RPMI7951 (cell line): ENCODE data around the gene SLC41A3. TPM values are rescaled to one million over a fixed set of nuclear protein-coding genes. Genes with fewer than 3 reads are reported as not detected.
A peak's percentile ranks its signal among the peaks of the same experiment; 100 is the strongest.

ENCODE experiments used
- DNase-seq: peaks from one replicate; pipeline ENCODE4 v3.0.0-alpha.2; 2012; ENCODE audit warnings: low read depth
- total RNA-seq: library from RNA; depleted of rRNA; stranded (reverse); fragments of >200 nt; shearing (Covaris generic); gene quantifications from 2 replicates; pipeline ENCODE4 v1.2.3, GENCODE V29; 2014; rRNA removed

Gene SLC41A3
- total RNA-seq: 32.7 and 33.6 TPM in 2 replicates

DNA sequence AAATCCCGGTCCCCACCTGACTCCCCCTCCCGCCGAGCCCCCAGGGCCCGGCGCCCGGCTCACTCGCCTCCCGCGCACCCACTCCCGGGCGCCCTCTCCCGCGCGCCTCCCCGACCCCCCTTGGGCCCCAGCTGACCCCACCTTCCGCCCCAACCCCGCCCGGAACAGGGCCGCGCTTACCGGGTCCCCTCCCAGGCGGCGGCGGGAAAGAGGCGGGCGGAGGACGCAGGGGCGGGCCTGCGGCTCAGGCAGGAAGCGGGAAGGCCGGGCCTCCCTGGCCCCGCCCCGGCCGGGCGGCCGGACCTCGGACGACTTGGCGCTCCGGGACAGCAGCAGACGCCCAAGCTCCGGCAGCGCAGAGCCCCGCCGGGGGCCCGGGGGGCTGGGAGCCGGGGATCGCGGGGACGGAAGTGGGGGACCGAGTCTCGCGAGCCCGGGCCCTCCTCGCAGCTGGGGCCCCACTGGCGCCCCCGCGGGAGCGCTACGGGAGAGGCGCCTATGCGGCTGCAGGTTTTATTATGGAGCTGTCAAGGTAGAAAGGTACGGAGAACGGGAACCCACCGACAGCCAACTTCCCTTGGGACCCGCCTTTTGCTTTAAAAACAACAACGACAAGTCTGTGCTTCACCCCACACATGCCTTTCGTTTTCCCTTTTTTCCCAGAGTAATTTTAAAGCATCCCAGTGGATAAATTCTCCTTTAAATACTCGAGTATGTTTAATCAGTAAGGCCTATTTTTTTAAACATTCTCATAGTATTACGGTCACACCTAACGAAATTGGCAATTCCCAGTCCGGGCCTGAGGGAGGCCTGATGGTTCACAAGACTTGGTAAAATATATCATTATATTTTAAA lies at the start of gene SLC41A3:
SLC41A3 (minus strand) TSS at position 212 of the 855 bp plus-strand sequence. CDS start 15,905 bp downstream, outside the sequence.
- DNase-seq: peak; percentile 81

DNA sequence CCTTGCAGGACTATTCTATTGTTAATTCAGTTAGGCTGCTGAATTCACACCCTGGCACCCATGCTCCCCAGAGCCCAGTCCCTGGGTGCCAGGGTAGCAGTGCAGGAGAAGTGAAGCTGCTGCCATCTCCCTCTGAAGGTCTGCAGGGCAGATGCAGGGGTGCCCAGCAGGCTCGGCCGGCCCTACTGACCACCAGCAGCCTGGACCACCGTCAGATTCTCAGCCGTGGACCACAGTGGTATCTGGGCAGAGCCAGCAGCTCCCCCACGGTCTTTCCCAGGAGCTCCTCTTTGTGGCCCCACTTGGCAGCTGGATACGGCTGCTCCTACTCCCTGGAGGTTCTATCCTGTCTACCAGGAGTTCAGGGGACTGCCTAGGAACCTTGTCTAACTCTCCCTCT lies 49.7 kb upstream of the SLC41A3 start:
- no peak for DNase-seq

DNA sequence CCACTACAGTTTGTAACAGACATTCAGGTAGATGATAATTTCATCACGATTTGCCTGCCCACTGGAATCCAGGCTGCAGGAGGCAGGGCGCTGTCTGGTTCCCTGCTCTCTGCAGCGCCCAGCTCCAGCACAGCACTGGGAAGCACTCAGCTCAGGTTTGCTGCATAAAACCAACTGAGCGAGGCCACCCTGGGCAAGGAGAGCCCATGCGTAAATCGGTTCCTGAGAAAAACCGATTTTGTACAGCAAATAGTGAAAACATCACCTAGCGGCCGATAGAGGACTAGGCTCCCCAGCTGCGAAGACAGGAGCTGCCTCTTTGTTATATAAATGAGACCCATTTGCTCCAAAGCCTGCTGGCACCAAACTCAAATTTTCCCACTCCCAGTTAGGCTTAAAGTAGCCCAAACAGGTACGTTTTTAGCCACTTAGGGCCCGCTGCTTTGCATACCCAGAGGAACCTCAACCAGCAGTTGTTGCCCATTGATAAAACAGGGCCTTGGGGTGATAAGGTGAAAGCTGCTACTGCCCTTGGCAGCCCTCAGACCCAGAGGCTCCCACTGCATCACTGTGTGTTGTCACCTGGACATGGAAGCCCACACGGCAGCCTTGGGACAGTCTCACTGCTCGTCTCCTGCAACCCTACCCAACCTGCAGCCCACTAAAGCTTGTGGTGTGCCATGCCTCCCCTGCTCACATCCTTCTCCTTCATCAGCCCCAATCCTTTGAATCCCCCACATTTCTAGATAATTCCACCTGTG lies 49.0 kb upstream of the SLC41A3 start:
- DNase-seq: peak; percentile 24

DNA sequence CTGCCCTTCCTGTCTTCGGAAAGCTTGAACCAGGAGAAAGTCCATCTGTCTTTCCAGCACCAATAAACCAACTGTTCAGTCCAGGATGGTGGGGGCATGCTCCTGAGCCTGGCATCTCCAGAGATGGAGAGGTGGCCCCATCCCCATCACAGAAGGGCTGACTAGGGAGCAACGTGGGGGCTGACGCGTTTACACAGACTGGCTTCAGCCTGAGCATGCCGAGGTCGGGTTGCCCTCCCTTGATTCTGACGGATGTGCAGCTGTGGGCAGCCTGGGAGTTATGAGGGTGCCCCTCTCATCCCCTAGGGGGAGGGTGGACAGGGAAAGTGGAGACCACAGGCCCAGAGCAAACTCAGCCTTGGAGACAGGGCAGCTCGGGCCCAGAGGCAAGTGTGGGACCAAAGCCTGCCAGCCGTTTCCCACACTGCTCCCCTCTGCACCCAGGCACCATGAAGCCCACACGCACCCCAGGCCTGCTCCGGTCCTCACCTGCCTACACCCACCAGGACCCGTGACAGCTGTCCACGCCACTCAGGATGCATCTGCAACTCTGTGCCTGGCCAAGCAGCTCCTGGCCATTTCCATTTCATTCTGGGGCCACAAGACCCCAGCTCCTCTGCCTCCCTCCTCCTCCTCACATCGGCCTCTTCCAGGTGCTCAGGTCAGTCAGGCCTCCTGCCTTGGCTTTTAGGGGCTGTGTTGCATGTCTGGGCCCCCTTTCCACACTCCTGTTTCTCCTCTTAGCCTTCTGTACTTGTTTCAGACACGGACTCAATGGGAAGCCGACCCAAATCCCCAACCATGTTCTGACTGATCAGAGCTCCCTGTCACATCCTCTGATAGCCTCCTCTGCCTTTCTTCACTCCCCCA lies 48.2 kb upstream of the SLC41A3 start:
- DNase-seq: no peak

- DNase-seq: no peak
These were observed 47.2 kb upstream of the SLC41A3 start for GRCh38 chr3:126130981-126131745.

DNA sequence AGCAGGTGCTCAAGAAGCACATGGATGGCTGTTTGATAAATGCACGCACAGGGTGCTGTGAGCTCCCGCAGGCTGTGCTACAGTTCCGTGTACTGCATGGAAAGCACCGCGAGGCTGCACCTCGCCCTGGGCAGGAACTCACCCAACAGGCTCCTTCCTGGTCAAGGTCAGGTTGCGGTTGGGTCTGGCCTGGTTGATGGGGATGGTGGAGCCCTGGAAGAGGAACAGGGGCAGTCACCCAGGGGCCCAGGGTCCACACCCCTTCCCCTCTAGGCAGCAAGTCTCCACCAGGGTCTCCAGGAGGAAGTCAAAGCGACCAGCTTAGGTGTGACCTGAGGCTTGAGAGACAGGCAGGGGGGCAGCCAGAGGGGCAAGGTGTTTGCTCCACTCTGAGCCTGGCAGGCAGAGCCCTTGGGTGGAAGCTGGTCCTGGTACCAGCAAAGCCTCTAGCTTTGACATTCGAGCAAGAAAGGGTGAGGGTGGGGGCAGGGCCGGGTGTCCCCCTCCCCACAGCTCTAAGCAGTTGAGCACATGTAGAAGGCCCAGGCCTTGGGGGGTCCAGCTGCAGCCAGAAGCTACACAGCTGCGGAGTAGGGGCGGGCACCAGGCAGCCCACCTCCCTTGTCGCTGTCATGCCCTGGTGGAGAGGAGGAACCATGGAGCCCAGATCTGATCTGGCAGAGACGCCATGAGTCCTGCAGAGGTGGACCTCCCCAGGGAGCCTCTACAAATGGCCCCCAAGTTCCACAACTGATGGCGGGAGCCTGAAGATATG lies 46.3 kb upstream of the SLC41A3 start:
- no peak for DNase-seq

DNA sequence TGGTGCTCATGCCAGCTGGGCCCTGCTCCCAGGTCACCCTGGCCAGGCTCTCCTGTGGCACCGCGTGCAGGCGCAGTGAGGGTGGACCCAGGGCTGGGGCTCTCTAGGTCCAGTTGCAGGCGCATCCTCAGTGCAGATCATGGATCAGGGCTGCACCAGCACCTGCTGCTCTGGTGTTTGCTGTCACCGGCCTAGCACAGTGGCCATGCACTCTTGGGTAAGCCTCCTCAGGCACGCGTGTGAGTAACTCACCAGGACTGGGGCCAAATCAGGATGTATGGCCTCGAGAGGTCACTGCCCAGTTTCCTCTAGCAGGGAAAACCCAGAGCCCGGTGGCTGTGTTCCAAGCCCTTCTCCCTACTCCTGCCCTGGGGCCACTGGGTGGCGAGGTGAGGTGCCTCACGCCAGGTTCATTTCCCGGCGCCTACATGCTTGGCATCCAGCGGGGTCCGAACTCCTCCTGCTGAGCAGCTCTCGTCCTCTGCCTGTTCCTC lies 45.5 kb upstream of the SLC41A3 start:
- DNase-seq: peak; percentile 86

DNA sequence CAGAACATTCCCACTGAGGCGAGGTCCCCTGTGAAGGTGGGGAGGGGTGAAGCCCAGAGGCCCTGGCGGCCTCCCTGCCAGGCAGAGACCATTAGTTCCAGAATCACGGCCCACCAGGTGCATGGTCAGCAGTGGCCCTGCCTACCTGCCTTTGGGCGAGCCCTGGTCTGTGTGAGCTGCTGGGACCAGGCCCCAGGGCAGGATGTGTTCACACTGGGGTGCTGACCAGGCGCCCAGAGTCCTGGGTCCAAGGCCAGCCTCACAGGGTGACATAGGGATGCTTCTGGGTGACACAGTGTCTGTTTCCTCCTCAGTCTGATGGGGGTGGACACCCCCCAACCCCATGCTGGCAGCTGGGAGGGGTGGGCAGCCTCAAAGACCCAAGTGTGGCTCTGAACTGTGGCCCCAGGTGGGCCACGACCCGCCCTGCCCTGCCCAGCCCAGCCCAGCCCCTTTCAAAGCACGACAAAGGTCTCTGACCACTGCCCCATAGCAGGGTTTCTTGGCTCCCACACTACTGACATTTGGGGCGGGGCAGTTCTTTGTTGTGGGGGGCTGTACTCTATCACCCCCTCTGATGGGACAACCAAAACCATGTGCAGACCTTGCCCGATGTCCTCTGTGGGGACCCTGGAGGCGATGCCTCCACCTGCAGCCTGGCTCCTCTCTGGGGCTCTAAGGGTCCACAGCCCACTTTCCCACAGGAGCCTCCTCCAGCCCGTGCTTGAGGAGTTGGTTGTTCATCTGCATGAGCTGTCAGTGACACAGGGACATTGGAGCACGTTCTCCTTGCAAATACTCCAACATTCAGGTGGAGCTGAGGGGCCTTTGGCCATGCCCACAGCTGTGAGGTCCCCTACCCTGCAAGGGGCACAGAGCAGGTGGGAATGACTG lies 44.8 kb upstream of the SLC41A3 start:
- DNase-seq: no peak

- DNase-seq: no peak
These were observed 44.0 kb upstream of the SLC41A3 start for GRCh38 chr3:126127904-126128303.

DNA sequence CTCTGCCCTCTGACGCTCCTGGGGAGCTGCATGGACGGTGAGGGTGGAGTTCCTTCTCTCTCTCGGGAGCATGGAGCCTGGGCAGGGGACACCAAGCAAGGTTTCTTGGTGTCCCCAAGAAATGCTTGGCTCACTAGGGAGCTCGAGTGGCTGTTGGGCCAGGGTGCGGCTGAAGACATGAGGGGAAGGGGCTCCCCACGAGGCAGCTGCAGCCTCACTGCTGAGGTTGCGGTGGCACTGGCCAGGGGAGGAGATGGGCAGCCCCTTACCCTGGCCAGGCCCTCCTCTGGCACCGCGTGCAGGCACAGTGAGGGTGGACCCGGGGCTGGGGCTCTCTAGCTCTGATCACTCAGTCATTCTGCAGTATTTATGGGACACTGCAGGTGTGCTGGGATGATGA lies 43.5 kb upstream of the SLC41A3 start:
- DNase-seq: no peak

DNA sequence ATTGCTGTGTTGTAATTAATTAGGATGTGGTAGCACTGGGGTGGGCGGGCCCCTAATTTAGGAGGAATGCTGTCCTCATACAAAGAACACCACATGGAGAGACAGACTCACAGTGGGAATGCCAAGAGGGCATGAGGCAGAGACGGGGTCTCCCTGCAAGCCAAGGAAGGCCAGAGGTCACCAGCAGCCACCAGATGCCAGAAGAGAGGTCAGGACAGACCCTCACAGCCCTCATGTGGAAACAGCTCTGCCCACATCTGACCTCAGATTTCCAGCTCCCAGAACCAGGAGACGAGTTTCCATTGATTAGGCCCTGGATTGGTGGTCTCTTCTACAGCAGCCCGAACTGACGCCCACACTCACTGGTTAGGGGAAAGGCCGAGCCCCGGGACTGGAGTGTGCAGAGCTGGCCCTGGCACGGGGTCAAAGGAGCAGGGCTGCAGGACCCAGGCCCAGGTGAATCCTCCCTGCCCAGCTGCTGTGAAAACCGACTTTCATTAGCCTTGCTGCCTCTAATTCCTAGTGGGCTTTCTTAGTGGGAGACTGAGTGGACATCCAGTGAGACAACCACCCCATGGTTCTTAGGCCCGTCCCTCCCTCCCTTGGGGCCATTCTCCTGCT lies 43.0 kb upstream of the SLC41A3 start:
- DNase-seq: no peak

GRCh38 chr3:126126286-126126685 lies 42.4 kb upstream of the SLC41A3 start:
- no peak for DNase-seq

GRCh38 chr3:126125781-126126251 lies 41.9 kb upstream of the SLC41A3 start:
- no peak for DNase-seq

GRCh38 chr3:126125341-126125740 lies 41.4 kb upstream of the SLC41A3 start:
- DNase-seq: no peak

GRCh38 chr3:126124896-126125295 lies 41.0 kb upstream of the SLC41A3 start:
- no peak for DNase-seq

GRCh38 chr3:126124148-126124868 lies 40.4 kb upstream of the SLC41A3 start:
- DNase-seq: no peak

DNA sequence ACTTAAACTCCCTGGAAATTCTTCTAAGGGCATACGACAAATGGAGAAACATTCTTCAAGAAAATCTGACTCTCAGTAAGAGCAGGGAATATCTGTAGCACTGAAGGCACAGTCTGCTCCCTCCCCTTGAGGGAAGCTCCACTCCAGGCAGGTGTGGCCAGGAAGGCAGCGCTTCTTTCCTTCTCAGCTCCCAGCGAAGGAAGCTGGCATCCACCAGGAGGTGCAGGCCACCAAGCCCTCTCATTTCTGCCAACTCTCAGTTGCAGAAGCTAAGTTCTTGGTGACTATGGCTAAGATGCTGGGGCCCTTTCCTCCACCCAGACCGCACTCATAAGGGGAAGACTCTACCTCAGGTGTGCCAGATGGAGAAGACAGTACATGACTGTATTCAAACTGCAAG lies 37.7 kb upstream of the SLC41A3 start:
- DNase-seq: no peak

- no peak for DNase-seq
These were observed 37.1 kb upstream of the SLC41A3 start for GRCh38 chr3:126121074-126121473.
